ENCODE data around the gene ASAP3. TPM values are rescaled to one million over a fixed set of nuclear protein-coding genes. Genes with fewer than 3 reads are reported as not detected.
A peak's percentile ranks its signal among the peaks of the same experiment; 100 is the strongest.

ASAP3 gene
- total RNA-seq, 1 donor = 107 TPM

DNA sequence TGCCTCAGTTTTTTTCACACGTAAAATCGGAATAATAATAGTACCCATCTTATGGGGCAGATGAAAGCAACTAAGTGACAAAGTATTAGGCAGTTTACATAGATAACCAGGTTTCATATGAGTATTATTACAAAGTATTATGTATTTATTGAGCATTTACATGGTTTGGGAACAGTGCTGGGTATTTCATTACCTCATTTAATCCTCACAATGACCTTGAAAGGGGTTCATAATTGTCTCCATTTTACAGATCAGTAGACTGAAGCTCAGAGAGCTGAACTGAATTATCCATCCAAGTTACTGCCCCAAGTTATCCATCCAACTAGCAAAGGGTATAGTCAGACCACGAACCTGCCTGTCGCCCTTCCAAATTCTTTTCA is 80.6 kb downstream of the ASAP3 start:
- Histone ChIP-seq H2AFZ (ENCODE audit: low read length) (no peak overlapping the region), H3K79me2 (ENCODE audit: insufficient read depth, low read length) (no peaks in the 10 kb centered on the region), H3K4me1 (ENCODE audit: insufficient read depth, low read length) (peaks cover 36% of the 10 kb centered on the region), H3K4me3 (ENCODE audit: insufficient read depth, low read length) (no peak overlapping the region), H4K20me1 (ENCODE audit: insufficient read depth, low read length) (no peaks in the 10 kb centered on the region), H3K4me2 (ENCODE audit: insufficient read depth, low read length) (peak overlapping the region; percentile 11), H3K9me3 (ENCODE audit: low read depth, low read length) (no peaks in the 10 kb centered on the region), H3K27me3 (ENCODE audit: insufficient read depth, low read length) (no peaks in the 10 kb centered on the region), H3K36me3 (ENCODE audit: insufficient read depth, low read length) (no peaks in the 10 kb centered on the region), H3K27ac (ENCODE audit: low read depth, low read length) (peak overlapping the region; percentile 65)
- TF ChIP-seq, protein P1, sequence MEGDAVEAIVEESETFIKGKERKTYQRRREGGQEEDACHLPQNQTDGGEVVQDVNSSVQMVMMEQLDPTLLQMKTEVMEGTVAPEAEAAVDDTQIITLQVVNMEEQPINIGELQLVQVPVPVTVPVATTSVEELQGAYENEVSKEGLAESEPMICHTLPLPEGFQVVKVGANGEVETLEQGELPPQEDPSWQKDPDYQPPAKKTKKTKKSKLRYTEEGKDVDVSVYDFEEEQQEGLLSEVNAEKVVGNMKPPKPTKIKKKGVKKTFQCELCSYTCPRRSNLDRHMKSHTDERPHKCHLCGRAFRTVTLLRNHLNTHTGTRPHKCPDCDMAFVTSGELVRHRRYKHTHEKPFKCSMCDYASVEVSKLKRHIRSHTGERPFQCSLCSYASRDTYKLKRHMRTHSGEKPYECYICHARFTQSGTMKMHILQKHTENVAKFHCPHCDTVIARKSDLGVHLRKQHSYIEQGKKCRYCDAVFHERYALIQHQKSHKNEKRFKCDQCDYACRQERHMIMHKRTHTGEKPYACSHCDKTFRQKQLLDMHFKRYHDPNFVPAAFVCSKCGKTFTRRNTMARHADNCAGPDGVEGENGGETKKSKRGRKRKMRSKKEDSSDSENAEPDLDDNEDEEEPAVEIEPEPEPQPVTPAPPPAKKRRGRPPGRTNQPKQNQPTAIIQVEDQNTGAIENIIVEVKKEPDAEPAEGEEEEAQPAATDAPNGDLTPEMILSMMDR (IDR thresholded peaks at IDR 0.05; ENCODE audit: extremely low read depth, low read depth, low read length) = no peak
- DNase-seq (ENCODE audit: insufficient read length, low spot score, missing footprints) = no peak

DNA sequence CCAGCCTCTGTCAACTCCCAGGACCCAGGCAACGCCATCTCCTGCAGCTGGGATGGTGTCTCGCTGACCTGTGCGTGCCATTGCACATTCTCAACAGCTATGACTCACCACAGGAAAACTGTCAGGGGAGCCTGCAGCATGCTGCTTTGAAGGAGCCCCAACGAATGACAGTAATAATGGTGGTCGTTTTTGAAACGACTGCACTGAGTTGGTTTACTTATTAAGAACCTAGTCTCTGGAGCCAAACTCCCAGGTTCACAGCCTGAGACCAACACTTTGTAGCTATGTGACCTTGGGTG is 81.0 kb downstream of the ASAP3 start:
- no peaks in the 10 kb centered on the region for H4K20me1 ChIP-seq (ENCODE audit: insufficient read depth, low read length)
- peak overlapping the region; percentile 11 for H3K4me2 ChIP-seq (ENCODE audit: insufficient read depth, low read length)
- no peaks in the 10 kb centered on the region for H3K27me3 ChIP-seq (ENCODE audit: insufficient read depth, low read length)
- H3K4me3 ChIP-seq (ENCODE audit: insufficient read depth, low read length) = no peak overlapping the region
- H3K4me1 ChIP-seq (ENCODE audit: insufficient read depth, low read length) = peaks cover 36% of the 10 kb centered on the region
- H3K9me3 ChIP-seq (ENCODE audit: low read depth, low read length) = no peaks in the 10 kb centered on the region
- no peaks in the 10 kb centered on the region for H3K79me2 ChIP-seq (ENCODE audit: insufficient read depth, low read length)
- TF ChIP-seq, protein P1 (IDR thresholded peaks at IDR 0.05; ENCODE audit: extremely low read depth, low read depth, low read length) = no peak
- H3K27ac ChIP-seq (ENCODE audit: low read depth, low read length) = peak overlapping the region; percentile 65
- peak overlapping the region; percentile 27 for H2AFZ ChIP-seq (ENCODE audit: low read length)
- peak; percentile 73 for DNase-seq (ENCODE audit: insufficient read length, low spot score, missing footprints)
- no peaks in the 10 kb centered on the region for H3K36me3 ChIP-seq (ENCODE audit: insufficient read depth, low read length)

DNA sequence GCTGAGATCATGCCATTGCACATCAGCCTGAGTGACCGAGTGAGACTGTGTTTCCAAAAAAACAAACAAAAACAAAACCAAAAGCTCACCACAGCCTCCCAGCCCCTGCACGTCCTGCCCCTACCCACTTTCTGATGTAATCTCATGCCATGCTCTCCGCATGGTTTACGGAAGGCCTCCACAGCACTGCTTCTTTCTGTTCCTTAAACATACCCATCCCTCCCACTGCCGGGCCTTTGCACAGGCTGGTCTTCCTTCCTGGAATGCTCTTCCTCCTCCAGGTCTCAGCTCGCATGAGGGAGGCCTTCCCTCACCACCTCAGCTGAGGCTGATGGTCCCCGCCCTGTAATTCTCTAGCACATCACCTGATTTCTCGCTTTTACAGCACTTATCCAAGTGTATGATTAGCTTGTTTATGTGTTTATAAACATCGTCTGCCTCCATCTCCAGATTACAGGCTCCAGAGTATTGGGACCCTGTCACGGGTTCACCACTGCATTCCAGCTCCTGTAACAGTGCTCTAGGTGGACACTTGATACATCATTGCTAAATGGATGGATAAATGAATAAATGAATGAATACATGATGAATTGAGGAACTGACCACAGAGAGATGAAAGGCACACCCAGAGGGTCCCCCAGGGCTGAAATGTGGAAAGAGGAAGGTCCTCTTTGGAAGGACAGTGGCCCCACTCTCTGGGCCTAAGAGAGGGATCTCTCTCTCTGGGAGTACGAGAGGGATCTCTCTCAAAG is 81.5 kb downstream of the ASAP3 start:
- Histone ChIP-seq H3K9me3 (ENCODE audit: low read depth, low read length) (no peaks in the 10 kb centered on the region), H3K4me1 (ENCODE audit: insufficient read depth, low read length) (peaks cover 34% of the 10 kb centered on the region), H2AFZ (ENCODE audit: low read length) (peak overlapping the region; percentile 27), H3K79me2 (ENCODE audit: insufficient read depth, low read length) (no peaks in the 10 kb centered on the region), H3K4me3 (ENCODE audit: insufficient read depth, low read length) (no peak overlapping the region), H3K27me3 (ENCODE audit: insufficient read depth, low read length) (no peaks in the 10 kb centered on the region), H3K27ac (ENCODE audit: low read depth, low read length) (peak overlapping the region; percentile 65), H3K36me3 (ENCODE audit: insufficient read depth, low read length) (no peaks in the 10 kb centered on the region), H4K20me1 (ENCODE audit: insufficient read depth, low read length) (no peaks in the 10 kb centered on the region), H3K4me2 (ENCODE audit: insufficient read depth, low read length) (peak overlapping the region; percentile 11)
- TF ChIP-seq, protein P1 (IDR thresholded peaks at IDR 0.05; ENCODE audit: extremely low read depth, low read depth, low read length) = no peak
- no peak for DNase-seq (ENCODE audit: insufficient read length, low spot score, missing footprints)

DNA sequence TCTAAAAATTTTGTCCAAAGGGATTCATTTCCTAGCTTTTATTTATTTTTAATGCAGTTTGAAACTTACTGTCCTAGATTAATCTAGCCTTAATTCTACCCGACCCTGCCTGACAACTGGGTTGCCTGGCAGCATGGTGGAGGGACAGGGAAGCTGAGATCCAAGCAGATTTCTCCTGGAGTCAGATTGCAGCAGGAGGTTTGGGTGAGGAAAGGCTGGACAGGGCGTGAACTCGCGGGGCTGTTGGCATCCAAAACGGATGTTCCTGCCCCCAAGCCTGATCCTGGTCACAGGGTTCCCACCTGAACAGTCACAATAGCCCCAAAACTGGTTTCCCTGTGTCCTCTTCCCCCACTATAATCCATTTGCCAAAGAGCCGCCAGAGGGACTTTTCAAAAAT is 82.7 kb downstream of the ASAP3 start:
- DNase-seq (ENCODE audit: insufficient read length, low spot score, missing footprints) = no peak
- no peaks in the 10 kb centered on the region for H3K36me3 ChIP-seq (ENCODE audit: insufficient read depth, low read length)

More for the DNA sequence above, 82.7 kb downstream of the ASAP3 start:
- Histone ChIP-seq H3K27ac (ENCODE audit: low read depth, low read length) (no peak overlapping the region), H3K4me2 (ENCODE audit: insufficient read depth, low read length) (no peak overlapping the region), H3K79me2 (ENCODE audit: insufficient read depth, low read length) (no peaks in the 10 kb centered on the region), H3K9me3 (ENCODE audit: low read depth, low read length) (no peaks in the 10 kb centered on the region), H3K4me1 (ENCODE audit: insufficient read depth, low read length) (peaks cover 29% of the 10 kb centered on the region), H3K27me3 (ENCODE audit: insufficient read depth, low read length) (no peaks in the 10 kb centered on the region), H4K20me1 (ENCODE audit: insufficient read depth, low read length) (no peaks in the 10 kb centered on the region), H2AFZ (ENCODE audit: low read length) (no peak overlapping the region), H3K4me3 (ENCODE audit: insufficient read depth, low read length) (no peak overlapping the region)
- TF ChIP-seq, protein P1 (IDR thresholded peaks at IDR 0.05; ENCODE audit: extremely low read depth, low read depth, low read length) = no peak
